PC-3 (cell line): Measurements from ENCODE around the gene SLC1A5. TPM values are rescaled to one million over a fixed set of nuclear protein-coding genes. Genes with fewer than 3 reads are reported as not detected.
A peak's percentile ranks its signal among the peaks of the same experiment; 100 is the strongest.

Experiments
- ATAC-seq: fragments of 200-7000 bp; cut with Tn5 transposase; 2 replicates; pipeline ENCODE4 v1.9.1; 2020; ENCODE audit warnings: mild to moderate bottlenecking, moderate library complexity
- BruUV-seq: library from RNA; stranded (reverse); fragments of 400-500 nt; replicated peaks from 2 replicates; lab custom pipeline; 2021; lab: Mats Ljungman, UMichigan
- CTCF ChIA-PET: fragments of 300-600 bp; sonication (Branson Sonifier 250); formaldehyde crosslinking; loops from one replicate; lab custom pipeline; 2022; ENCODE audit warnings: antibody characterized with exemption; lab: Charles Lee
- POLR2A ChIA-PET: fragments of 300-600 bp; sonication (Branson Sonifier 250); formaldehyde crosslinking; loops from one replicate; lab custom pipeline; 2022; ENCODE audit warnings: antibody characterized with exemption; ENCODE audit not compliant: unreplicated experiment; lab: Charles Lee
- DNase-seq: peaks from one replicate; pipeline ENCODE4 v3.0.0-alpha.2; 2015
- H2AFZ ChIP-seq: fragments of 300-600 bp; sonication (generic); 2 replicates; pipeline ENCODE4 v1.6.0; 2016; ENCODE audit warnings: antibody characterized with exemption, low read length
- H3F3A ChIP-seq: fragments of 300-600 bp; sonication (generic); one replicate; pipeline ENCODE4 v1.6.0; 2017; ENCODE audit warnings: antibody characterized with exemption, low read length, control low read depth, mild to moderate bottlenecking; ENCODE audit not compliant: unreplicated experiment
- H3K27ac ChIP-seq: fragments of 300-600 bp; sonication (generic); 2 replicates; pipeline ENCODE4 v1.5.1; 2016; ENCODE audit warnings: mild to moderate bottlenecking, low read length
- H3K27me3 ChIP-seq: fragments of 300-600 bp; sonication (generic); 2 replicates; pipeline ENCODE4 v1.6.1; 2016; ENCODE audit warnings: low read length, mixed read lengths
- H3K36me3 ChIP-seq: fragments of 300-600 bp; sonication (generic); 2 replicates; pipeline ENCODE4 v1.6.1; 2016; ENCODE audit warnings: low read depth, mixed run types, low read length, mixed read lengths
- H3K4me1 ChIP-seq: fragments of 300-600 bp; sonication (generic); 2 replicates; pipeline ENCODE4 v1.5.1; 2016; ENCODE audit warnings: low read length; ENCODE audit not compliant: insufficient read depth
- H3K4me2 ChIP-seq: fragments of 300-600 bp; sonication (generic); 2 replicates; pipeline ENCODE4 v1.6.0; 2016; ENCODE audit warnings: low read length
- H3K4me3 ChIP-seq: fragments of 300-600 bp; sonication (generic); 2 replicates; pipeline ENCODE4 v1.5.1; 2016; ENCODE audit warnings: mild to moderate bottlenecking, low read length, mixed read lengths
- H3K79me2 ChIP-seq: fragments of 300-600 bp; sonication (generic); 2 replicates; pipeline ENCODE4 v1.6.1; 2017; ENCODE audit warnings: low read length, mixed read lengths
- H3K9ac ChIP-seq: fragments of 300-600 bp; sonication (generic); 2 replicates; pipeline ENCODE4 v1.6.0; 2016; ENCODE audit warnings: mild to moderate bottlenecking, low read length
- H3K9me2 ChIP-seq: fragments of 300-600 bp; sonication (generic); replicated peaks from 2 replicates; pipeline ENCODE4 v1.6.1; 2016; ENCODE audit warnings: mixed run types, low read length, mixed read lengths
- H3K9me3 ChIP-seq: fragments of 300-600 bp; sonication (generic); 2 replicates; pipeline ENCODE4 v1.6.1; 2016; ENCODE audit warnings: low read length, mixed read lengths
- H4K20me1 ChIP-seq: fragments of 300-600 bp; sonication (generic); 2 replicates; pipeline ENCODE4 v1.6.1; 2016; ENCODE audit warnings: low read length, mixed read lengths
- CTCF ChIP-seq: fragments of 300-600 bp; sonication (generic); conservative IDR thresholded peaks from 2 replicates; pipeline ENCODE4 v1.5.1; 2017; ENCODE audit warnings: antibody characterized with exemption, low read depth, mild to moderate bottlenecking, low read length
- EZH2 ChIP-seq: fragments of 300-600 bp; sonication (generic); IDR thresholded peaks from one replicate; pipeline ENCODE4 v1.6.1; 2017; ENCODE audit warnings: antibody characterized with exemption, mild to moderate bottlenecking, low read length; ENCODE audit not compliant: unreplicated experiment
- EZH2phosphoT487 ChIP-seq: fragments of 300-600 bp; sonication (generic); IDR thresholded peaks from 2 replicates; pipeline ENCODE4 v1.6.1; 2018; ENCODE audit warnings: mild to moderate bottlenecking, antibody characterized with exemption, low read length, borderline replicate concordance
- intact Hi-C: fragments of 100-400 bp; cut with micrococcal nuclease; formaldehyde crosslinking; loops from 2 replicates; pipeline ENCODE4 v1.9.0; 2023
- total RNA-seq: library from RNA; depleted of rRNA; stranded (reverse); fragments of >200 nt; gene quantifications from 2 replicates; pipeline ENCODE4 v1.2.3, GENCODE V29; 2014

Gene SLC1A5
- total RNA-seq, 1 experiment from 2014 or later, result 97.4 TPM

GRCh38 chr19:46732966-46733689, 55.3 kb downstream of the SLC1A5 start:
- ATAC-seq, result peak; percentile 69
- Histone ChIP-seq H3K9me2 (no peaks in the 10 kb centered on the region), H3K36me3 (peaks cover 26% of the 10 kb centered on the region), H3K9me3 (no peaks in the 10 kb centered on the region), H3K4me3 (0 out of 2 replicates have a peak overlapping the region, but pooled peaks have one; percentile 21), H3K4me1 (peaks cover 43% of the 10 kb centered on the region), H3K4me2 (peak overlapping the region; percentile 52), H4K20me1 (peaks cover 11% of the 10 kb centered on the region; the same call in 1 of the 2 replicates), H3F3A (no peaks in the 10 kb centered on the region), H3K79me2 (peaks cover 65% of the 10 kb centered on the region), H2AFZ (no peak overlapping the region), H3K9ac (no peak overlapping the region), H3K27me3 (no peaks in the 10 kb centered on the region), H3K27ac (peak overlapping the region; percentile 38; the same call in 1 of the 2 replicates)
- BruUV-seq, result no TSS peak
- TF ChIP-seq EZH2 (no peak), EZH2phosphoT487 (no peak), CTCF (no peak)
- ChIA-PET POLR2A (no interaction called here), CTCF (interaction anchor here (0.5 kb wide), 1 partner anchor 20 kb away, joined by 3 read pairs; no protein-coding TSS in a partner anchor)
- DNase-seq, result peak; percentile 67
- intact Hi-C loops, result no loop called here

GRCh38 chr19:46732172-46732938, 56.0 kb downstream of the SLC1A5 start:
- H3K9ac ChIP-seq, result no peak overlapping the region
- H3K4me3 ChIP-seq, result no peak overlapping the region
- H3K9me3 ChIP-seq, result no peaks in the 10 kb centered on the region
- H3K4me2 ChIP-seq, result peak overlapping the region; percentile 72
- H2AFZ ChIP-seq, result no peak overlapping the region
- intact Hi-C loops, result no loop called here
- H3K27me3 ChIP-seq, result no peaks in the 10 kb centered on the region
- peaks cover 11% of the 10 kb centered on the region; the same call in 1 of the 2 replicates for H4K20me1 ChIP-seq
- CTCF ChIA-PET, result no interaction called here
- H3K79me2 ChIP-seq, result peaks cover 58% of the 10 kb centered on the region
- no TSS peak for BruUV-seq
- peaks cover 24% of the 10 kb centered on the region for H3K36me3 ChIP-seq
- no peak for ATAC-seq
- peak overlapping the region; percentile 91 for H3K27ac ChIP-seq
- POLR2A ChIA-PET, result interaction anchor here (0.5 kb wide), 1 partner anchor 14 kb away, joined by 4 read pairs; no protein-coding TSS in a partner anchor
- H3K9me2 ChIP-seq, result no peaks in the 10 kb centered on the region
- no peak for TF ChIP-seq CTCF
- TF ChIP-seq EZH2, result no peak
- TF ChIP-seq EZH2phosphoT487, result no peak
- H3K4me1 ChIP-seq, result peaks cover 43% of the 10 kb centered on the region
- no peak for DNase-seq
- no peaks in the 10 kb centered on the region for H3F3A ChIP-seq
